Endodermal cell (in vitro differentiated cells): ENCODE results near the gene TNKS2. TPM values are rescaled to one million over a fixed set of nuclear protein-coding genes. Genes with fewer than 3 reads are reported as not detected.

Experiments used
- DNase-seq: peaks from one replicate; pipeline ENCODE4 v3.0.0-alpha.2; 2017
- H3K27ac ChIP-seq: 2 replicates; pipeline ENCODE4 v1.5.1; 2013; ENCODE audit warnings: mild to moderate bottlenecking, low read depth, low read length, moderate library complexity
- H3K27me3 ChIP-seq: 2 replicates; pipeline ENCODE4 v1.6.1; 2013; ENCODE audit warnings: mild to moderate bottlenecking, low read length, moderate library complexity; ENCODE audit not compliant: insufficient read depth, control insufficient read depth, poor library complexity, severe bottlenecking
- H3K36me3 ChIP-seq: 2 replicates; pipeline ENCODE4 v1.7.0; 2013; ENCODE audit warnings: mild to moderate bottlenecking, low read length, moderate library complexity; ENCODE audit not compliant: control insufficient read depth, insufficient read depth
- H3K4me1 ChIP-seq: one replicate; pipeline ENCODE4 v1.7.0; 2013; ENCODE audit warnings: low read length; ENCODE audit not compliant: control insufficient read depth, insufficient read depth
- H3K4me3 ChIP-seq: 2 replicates; pipeline ENCODE4 v1.5.1; 2013; ENCODE audit warnings: mild to moderate bottlenecking, low read length, moderate library complexity
- H3K9ac ChIP-seq: 2 replicates; pipeline ENCODE4 v1.6.1; 2013; ENCODE audit warnings: mild to moderate bottlenecking, low read length, moderate library complexity; ENCODE audit not compliant: poor library complexity, severe bottlenecking; ENCODE audit errors: extremely low read depth
- H3K9me3 ChIP-seq: 2 replicates; pipeline ENCODE4 v1.6.1; 2013; ENCODE audit warnings: mild to moderate bottlenecking, low read length, moderate library complexity; ENCODE audit not compliant: control insufficient read depth
- H3K27ac Mint-ChIP-seq: 2 replicates; pipeline ENCODE4 v1.8.0; 2020; ENCODE audit warnings: mixed read lengths
- H3K27me3 Mint-ChIP-seq: 2 replicates; pipeline ENCODE4 v1.8.0; 2021; ENCODE audit warnings: mild to moderate bottlenecking, mixed read lengths; ENCODE audit not compliant: insufficient read depth
- H3K36me3 Mint-ChIP-seq: 2 replicates; pipeline ENCODE4 v1.8.0; 2020; ENCODE audit warnings: low read depth, mixed read lengths
- H3K4me1 Mint-ChIP-seq: 2 replicates; pipeline ENCODE4 v1.8.0; 2020; ENCODE audit warnings: mixed read lengths
- H3K4me3 Mint-ChIP-seq: 2 replicates; pipeline ENCODE4 v1.8.0; 2020; ENCODE audit warnings: mild to moderate bottlenecking, moderate library complexity, mixed read lengths
- H3K9me3 Mint-ChIP-seq: 2 replicates; pipeline ENCODE4 v1.8.0; 2020; ENCODE audit warnings: mild to moderate bottlenecking, mixed read lengths
- CTCF ChIP-seq: fragments of 200-600 bp; sonication (generic); conservative IDR thresholded peaks from 2 replicates; pipeline ENCODE4 v1.5.0; 2021; ENCODE audit warnings: antibody characterized with exemption, mild to moderate bottlenecking
- WGBS, 2 experiments: methylation state at CpG; one replicate each; pipeline versions ENCODE4 v1.1.5 to v1.1.7; 2013; ENCODE audit warnings: missing lambda C conversion rate in 2 of 2, mixed read lengths in 1 of 2; ENCODE audit not compliant: insufficient coverage in 1 of 2, insufficient read length in 1 of 2; 5-methylcytosine and 5-hydroxymethylcytosine counted together
- total RNA-seq, 2 donors: library from RNA; stranded (reverse); fragmentation: NEBNext Ultra II Directional in 1 of 2; extraction: Animal tissue kit (Norgen Biotek cat#: 25700) in 1 of 2; gene quantifications; 2 replicates in 1 of 2; 3 replicates in 1 of 2; pipeline ENCODE4 v1.2.1, GENCODE V29; 2021

TNKS2 gene
- total RNA-seq, 2 donors from 2014 or later: 51.3 to 59.9 TPM

GRCh38 chr10:91829268-91829667 is 31.0 kb downstream of the TNKS2 start:
- Mint-ChIP-seq H3K27me3 (no peaks in the 10 kb centered on the region), H3K9me3 (no peaks in the 10 kb centered on the region), H3K36me3 (peaks cover 68% of the 10 kb centered on the region), H3K4me3 (no peak overlapping the region), H3K27ac (no peak overlapping the region), H3K4me1 (no peaks in the 10 kb centered on the region)
- WGBS, 2 experiments: 82% methylated on average over 2 of the region's 2 CpGs; no CpG with 5 or more reads in 1 of the 2 experiments
- Histone ChIP-seq H3K36me3 (peaks cover 97% of the 10 kb centered on the region), H3K9ac (no peak overlapping the region), H3K27me3 (no peaks in the 10 kb centered on the region), H3K9me3 (no peaks in the 10 kb centered on the region), H3K4me1 (no peaks in the 10 kb centered on the region), H3K4me3 (no peak overlapping the region), H3K27ac (no peak overlapping the region)
- no peak for DNase-seq
- no peak for TF ChIP-seq CTCF

- no peaks in the 10 kb centered on the region for H3K9me3 Mint-ChIP-seq
- no peak overlapping the region for H3K4me3 Mint-ChIP-seq
- H3K36me3 Mint-ChIP-seq: peaks cover 69% of the 10 kb centered on the region
- no peak for DNase-seq
- H3K4me1 ChIP-seq: no peaks in the 10 kb centered on the region
- 73 to 82% methylated on average over 3 of the region's 3 CpGs for WGBS, 2 experiments
- H3K27me3 ChIP-seq: no peaks in the 10 kb centered on the region
- no peaks in the 10 kb centered on the region for H3K27me3 Mint-ChIP-seq
- peaks cover 91% of the 10 kb centered on the region for H3K36me3 ChIP-seq
- no peaks in the 10 kb centered on the region for H3K4me1 Mint-ChIP-seq
- no peak overlapping the region for H3K27ac Mint-ChIP-seq
- TF ChIP-seq CTCF: no peak
- no peak overlapping the region for H3K9ac ChIP-seq
- no peaks in the 10 kb centered on the region for H3K9me3 ChIP-seq
- no peak overlapping the region for H3K4me3 ChIP-seq
- no peak overlapping the region for H3K27ac ChIP-seq
These were observed 40.0 kb downstream of the TNKS2 start for GRCh38 chr10:91838199-91838598.

GRCh38 chr10:91843083-91843482 is 44.9 kb downstream of the TNKS2 start:
- TF ChIP-seq CTCF: no peak
- no peak overlapping the region for H3K9ac ChIP-seq
- H3K9me3 ChIP-seq: no peaks in the 10 kb centered on the region
- no peak overlapping the region for H3K4me3 ChIP-seq
- Mint-ChIP-seq H3K4me1 (no peaks in the 10 kb centered on the region), H3K27me3 (no peaks in the 10 kb centered on the region), H3K9me3 (no peaks in the 10 kb centered on the region), H3K27ac (no peak overlapping the region), H3K36me3 (peaks cover 73% of the 10 kb centered on the region), H3K4me3 (no peak overlapping the region)
- no peaks in the 10 kb centered on the region for H3K4me1 ChIP-seq
- H3K27me3 ChIP-seq: no peaks in the 10 kb centered on the region
- DNase-seq: no peak
- peaks cover 89% of the 10 kb centered on the region for H3K36me3 ChIP-seq
- no peak overlapping the region for H3K27ac ChIP-seq
